Fibroblast of lung (primary cell): Measurements from ENCODE around the gene UBXN2A.

Source experiments
- EZH2 ChIP-seq: IDR thresholded peaks from 2 replicates; pipeline ENCODE4 v1.5.1; 2012; ENCODE audit warnings: low read length, control low read depth, mild to moderate bottlenecking; ENCODE audit errors: missing control alignments
- TF ChIP-seq, protein P1 (sequence below), 2 donors: IDR thresholded peaks in 1 of 2; conservative IDR thresholded peaks in 1 of 2; 1 replicate in 1 of 2; 2 replicates in 1 of 2; pipeline ENCODE4 v1.5.1; 2011 to 2012; ENCODE audit warnings: low read length in 2 of 2, control low read depth in 1 of 2, inconsistent platforms in 1 of 2, low read depth in 1 of 2, mild to moderate bottlenecking in 1 of 2

DNA sequence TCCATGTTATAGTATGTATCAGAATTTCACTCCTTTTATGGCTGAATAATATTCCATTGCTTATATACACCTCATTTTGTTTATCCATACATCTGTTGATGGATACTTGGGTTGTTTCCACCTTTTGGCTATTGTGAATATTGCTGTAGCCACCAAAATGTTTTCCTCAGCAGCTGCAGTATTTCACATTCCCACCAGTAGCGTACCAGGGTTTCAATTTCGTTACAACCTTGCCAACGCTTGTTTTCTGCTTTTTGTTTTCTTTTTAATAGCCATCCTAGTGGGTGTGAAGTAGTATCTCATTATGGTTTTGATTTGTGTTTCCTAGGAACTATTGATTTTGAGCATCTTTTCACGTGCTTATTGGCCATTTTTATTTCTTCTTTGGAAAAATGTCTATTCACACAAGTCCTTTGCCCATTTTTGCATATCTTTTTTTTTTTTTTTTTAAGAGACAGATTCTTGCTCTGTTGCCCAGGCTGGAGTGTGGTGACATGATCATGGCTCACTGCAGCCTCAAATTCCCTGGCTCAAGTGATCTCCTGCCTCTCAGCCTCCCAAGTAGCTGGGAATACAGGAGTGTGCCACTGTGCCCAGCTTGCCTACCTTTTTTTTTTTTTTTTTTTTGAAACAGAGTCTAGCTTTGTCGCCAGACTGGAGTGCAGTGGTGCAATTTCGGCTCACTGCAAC lies 14.2 kb downstream of the UBXN2A start:
- TF ChIP-seq, protein P1, sequence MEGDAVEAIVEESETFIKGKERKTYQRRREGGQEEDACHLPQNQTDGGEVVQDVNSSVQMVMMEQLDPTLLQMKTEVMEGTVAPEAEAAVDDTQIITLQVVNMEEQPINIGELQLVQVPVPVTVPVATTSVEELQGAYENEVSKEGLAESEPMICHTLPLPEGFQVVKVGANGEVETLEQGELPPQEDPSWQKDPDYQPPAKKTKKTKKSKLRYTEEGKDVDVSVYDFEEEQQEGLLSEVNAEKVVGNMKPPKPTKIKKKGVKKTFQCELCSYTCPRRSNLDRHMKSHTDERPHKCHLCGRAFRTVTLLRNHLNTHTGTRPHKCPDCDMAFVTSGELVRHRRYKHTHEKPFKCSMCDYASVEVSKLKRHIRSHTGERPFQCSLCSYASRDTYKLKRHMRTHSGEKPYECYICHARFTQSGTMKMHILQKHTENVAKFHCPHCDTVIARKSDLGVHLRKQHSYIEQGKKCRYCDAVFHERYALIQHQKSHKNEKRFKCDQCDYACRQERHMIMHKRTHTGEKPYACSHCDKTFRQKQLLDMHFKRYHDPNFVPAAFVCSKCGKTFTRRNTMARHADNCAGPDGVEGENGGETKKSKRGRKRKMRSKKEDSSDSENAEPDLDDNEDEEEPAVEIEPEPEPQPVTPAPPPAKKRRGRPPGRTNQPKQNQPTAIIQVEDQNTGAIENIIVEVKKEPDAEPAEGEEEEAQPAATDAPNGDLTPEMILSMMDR (conservative IDR thresholded peaks at IDR 0.05 in 1 of 2, IDR thresholded peaks at IDR 0.05 in 1 of 2; ENCODE audit: low read depth in 1 of 2, low read length in 2 of 2): peak; percentile 35 to 42
- TF ChIP-seq EZH2: no peak
